NOMO-1 treated with dmso at 0.1 percent for 144 hours (cell line): ENCODE data around the gene IGSF11.
"Not testable (repeated sequence)": the region's sequence is repeated elsewhere in the genome, so short reads cannot be mapped to it uniquely, and the experiment has no call there.

Source experiments
- DNase-seq: peaks from one replicate; lab custom pipeline; 2025; ENCODE audit not compliant: unreplicated experiment; lab: John Stamatoyannopoulos, UW

Gene IGSF11, protein sequence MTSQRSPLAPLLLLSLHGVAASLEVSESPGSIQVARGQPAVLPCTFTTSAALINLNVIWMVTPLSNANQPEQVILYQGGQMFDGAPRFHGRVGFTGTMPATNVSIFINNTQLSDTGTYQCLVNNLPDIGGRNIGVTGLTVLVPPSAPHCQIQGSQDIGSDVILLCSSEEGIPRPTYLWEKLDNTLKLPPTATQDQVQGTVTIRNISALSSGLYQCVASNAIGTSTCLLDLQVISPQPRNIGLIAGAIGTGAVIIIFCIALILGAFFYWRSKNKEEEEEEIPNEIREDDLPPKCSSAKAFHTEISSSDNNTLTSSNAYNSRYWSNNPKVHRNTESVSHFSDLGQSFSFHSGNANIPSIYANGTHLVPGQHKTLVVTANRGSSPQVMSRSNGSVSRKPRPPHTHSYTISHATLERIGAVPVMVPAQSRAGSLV

DNA sequence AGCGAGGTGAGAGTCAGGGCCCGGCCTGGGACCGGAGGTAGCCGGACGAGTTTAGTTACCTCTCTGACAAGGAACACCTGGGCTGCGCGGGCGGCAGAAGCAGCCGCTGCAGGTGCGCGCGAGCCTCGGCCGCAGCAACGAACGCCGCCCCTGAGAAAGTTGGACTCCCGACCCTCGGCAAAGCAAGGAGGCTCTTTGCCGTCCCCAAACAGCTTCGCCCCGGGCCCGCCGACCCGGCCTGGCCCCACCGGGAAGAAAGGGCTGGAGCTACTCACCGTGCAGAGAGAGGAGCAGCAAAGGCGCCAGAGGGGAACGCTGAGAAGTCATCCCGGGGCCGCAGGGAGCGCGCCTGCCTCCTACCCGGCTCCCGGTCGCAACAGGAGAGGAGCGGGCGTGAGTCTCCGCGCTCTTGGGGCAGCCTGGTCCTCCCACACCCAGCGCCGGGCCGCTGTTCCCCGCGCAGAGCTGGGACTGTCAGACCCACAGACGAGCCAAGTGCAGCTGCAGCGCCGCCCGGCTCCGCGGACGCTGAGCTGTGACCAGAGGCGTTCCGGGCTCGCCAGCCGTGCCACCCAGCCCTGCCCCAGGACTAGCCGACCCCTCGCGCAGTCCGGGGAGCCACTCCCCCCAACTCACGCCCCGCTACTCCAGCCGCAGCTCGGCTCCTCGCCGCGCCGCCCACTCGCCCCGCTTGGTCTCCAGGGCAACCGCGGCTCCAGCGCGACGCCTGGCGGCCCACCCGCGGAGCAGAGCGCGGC is at the start of gene IGSF11:
Gene IGSF11, minus strand, starts transcription at position 591 of the 758 bp plus-strand sequence. Its CDS starts 264 bp downstream, at position 327.
- no peak for DNase-seq

DNA sequence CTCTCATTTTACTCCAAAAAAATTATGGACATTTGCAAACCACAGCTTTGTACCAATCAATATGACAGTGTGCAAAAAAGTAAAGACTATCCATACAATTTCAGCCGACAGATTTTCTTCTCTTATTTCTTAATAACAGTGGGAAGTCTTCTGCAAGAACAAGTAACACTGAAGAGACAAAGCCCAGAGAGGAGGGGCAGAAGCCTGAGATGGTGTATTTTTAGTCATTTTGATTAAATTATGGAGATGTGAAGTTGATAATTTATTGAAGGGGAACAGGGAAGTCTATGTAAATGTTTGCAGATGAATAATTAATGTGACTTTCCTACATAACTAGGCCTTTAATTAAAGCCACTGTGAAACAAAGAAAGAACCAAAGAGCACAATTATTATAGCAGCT is 45.7 kb upstream of the IGSF11 start:
- no peak for DNase-seq

DNA sequence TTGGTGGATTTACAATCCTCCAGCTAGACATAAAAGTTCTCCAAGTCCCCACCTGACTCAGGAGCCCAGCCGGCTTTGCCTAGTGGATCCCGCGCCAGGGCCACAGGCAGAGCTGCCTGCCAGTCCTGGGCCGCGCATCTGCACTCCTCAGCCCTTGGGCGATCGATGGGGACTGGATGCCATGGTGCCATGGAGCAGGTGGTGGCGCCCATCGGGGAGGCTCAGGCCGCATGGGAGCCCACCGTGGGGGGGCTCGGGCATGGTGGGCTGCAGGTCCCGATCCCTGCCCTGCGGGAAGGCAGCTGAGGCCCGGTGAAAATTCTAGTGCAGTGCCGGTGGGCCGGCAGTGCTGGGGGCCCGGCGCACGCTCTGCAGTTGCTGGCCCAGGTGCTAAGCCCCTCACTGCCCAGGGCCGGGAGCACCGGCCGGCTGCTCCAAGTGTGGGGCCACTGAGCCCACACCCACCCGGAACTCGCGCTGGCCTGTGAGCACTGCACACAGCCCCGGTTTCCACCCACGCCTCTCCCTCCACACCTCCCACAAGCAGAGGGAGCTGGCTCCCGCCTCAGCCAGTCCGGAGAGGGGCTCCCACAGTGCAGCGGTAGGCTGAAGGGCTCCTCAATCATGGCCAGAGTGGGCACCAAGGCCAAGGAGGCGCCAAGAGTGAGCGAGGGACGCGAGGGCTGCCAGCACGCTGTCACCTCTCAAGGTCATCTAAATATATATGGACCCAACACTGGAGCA is 38.8 kb upstream of the IGSF11 start:
- no peak for DNase-seq

DNA sequence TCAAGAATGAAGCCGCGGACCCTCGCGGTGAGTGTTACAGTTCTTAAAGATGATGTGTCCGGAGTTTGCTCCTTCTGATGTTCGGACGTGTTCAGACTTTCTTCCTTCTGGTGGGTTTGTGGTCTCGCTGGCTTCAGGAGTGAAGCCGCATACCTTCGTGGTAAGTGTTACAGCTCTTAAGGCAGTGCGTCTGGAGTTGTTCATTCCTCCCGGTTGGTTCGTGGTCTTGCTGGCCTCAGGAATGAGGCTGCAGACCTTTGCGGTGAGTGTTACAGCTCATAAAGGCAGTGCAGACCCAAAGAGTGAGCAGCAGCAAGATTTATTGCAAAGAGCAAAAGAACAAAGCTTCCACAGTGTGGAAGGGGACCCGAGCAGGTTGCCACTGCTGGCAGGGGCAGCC is 37.8 kb upstream of the IGSF11 start:
- not testable (repeated sequence) for DNase-seq

DNA sequence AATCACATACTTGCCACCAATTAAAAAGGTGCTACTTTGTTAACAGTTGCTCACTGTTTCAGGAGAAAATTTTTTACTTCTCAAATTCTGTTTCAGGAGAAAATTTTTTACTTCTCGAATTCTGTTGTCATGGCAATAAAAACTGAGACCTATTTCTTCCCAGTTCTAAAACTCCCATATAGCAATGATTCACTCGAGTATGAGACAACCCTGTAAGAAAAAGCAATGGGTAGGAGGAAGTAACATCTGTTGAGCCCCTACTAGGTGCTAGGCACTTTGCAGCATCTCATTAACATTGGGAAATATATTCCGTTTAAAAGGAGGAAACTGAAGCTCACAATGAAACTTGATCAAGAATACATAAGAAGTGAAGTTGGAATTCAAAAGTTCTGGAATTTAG is 35.1 kb upstream of the IGSF11 start:
- DNase-seq = no peak

DNA sequence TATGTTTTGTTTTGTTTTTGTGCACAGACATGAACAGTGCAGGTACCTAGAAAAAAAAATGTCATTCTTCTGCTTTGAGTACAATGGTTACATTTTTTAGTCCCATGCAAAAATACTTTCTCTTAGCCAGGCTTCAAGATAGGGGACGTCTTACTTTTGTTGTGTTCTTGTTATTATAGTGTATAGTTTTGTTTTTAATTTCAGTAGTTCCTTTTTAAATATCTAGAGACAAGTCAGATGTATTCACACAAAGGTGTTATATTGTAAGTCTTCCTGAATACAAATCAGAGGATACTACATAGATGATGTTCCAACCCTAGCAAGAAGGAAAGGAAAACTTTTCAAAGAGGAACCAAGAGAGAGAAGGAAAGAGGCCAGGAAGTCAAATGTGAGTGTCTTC is 28.8 kb upstream of the IGSF11 start:
- DNase-seq = no peak

DNA sequence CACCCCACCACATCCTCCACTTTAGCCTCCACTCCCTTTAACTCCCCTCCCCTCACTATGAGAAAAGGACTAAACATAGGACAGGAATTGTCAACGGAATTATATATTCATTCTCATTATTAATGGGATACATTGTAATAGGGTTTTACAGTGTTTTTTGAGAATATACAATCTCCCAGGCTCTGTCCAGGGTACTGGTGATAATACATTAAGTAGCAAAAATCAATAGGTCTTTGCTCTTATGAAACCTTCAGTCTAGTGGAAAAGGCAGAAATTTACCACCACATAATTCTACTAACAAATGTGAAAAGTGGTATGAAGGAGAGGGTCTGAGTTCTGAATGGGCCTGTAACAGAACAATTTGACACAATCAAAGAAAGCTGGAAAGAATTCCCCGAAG is 28.2 kb upstream of the IGSF11 start:
- DNase-seq = no peak

DNA sequence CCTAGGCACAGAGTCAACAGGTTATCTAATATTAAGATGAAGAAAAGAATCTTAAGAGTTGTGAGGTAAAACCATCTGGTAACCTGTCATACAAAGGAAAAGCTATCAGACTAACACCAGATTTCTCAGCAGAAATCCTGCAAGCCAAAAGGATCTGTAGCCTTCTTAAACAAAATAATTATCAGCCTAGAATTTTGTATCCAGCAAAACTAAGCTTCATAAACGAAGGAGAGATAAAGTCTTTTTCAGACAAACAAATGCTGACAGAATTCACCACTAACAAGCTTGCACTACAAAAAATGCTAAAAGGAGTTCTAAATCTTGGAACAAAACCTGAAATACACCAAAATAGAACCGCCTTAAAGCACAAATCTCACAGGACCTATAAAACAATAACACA is 9.9 kb upstream of the IGSF11 start:
- DNase-seq = no peak

DNA sequence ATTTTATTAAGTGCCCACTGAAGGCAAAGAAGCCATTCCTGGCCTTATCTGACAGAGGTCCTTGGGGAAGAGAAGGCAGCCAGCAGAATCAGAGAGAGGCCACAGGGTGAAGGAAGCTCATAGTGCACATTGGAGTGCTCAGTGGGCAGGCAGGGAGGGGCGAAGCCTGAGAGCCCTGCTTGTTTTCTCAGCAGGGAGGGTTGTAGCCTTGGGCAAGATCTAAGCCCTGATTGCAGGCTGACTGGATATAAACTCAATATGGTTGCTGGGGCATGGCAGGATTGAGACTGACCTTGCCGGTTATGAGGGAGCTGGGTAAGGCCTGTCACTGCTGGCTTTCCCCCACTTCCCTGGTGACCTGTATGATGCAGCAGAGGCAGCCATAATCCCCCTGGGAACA is 7.5 kb upstream of the IGSF11 start:
- no peak for DNase-seq

DNA sequence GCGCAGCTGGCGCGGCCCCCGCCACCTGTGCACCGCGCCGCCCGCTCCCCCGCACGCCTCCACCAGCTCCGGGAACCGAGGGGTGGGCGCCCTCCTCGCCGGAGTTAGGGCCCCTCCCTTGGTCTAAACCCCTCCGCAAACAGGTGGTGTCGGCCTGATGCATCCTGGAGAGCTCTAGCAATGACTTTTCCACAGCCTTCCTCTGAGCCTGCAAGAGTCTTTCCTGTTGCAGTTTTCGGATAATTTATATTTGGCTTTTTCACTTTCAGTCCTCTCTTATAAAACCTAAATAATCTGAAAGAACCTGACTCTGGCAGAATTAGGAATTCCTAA is 334 bp upstream of the IGSF11 start:
- no peak for DNase-seq

DNA sequence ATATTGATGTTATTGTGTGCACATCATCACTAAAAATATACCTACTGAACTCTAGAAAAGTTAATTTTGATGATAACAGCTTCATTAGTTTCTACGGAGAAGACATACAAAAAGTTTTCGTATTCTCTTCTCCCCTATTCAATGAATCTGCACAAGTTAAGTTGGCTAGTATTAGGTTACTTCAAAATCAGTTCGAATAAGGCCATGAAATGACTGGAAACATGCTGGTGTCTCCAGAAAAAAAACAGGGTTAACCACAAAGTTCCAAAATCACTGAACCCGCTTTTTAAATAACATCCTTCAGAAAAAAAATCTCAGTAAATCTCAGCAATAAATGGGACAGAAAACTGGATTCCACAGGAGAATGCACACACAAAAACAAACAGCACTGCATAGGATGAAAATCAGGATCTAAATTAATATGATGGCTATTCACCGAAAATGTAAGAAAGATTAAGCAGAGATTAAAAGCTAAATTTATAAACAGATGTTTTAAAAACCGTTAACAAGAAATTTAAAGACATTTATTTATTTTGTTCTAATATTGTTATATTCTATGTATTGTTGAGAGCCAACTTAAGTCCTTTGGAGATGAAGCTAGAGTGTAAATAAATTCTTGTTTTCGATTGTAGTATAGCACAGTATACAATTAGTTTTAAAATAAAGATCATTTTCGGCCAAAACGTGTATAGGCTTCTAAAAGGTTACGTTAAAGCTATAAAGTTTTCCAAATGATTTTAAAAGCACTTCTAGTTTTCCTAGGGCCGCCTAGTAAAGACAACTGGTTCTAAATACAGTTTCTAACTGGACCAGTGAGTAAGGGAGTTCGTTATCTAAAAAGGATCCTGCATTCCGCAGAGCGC is 1.0 kb downstream of the IGSF11 start:
- no peak for DNase-seq

DNA sequence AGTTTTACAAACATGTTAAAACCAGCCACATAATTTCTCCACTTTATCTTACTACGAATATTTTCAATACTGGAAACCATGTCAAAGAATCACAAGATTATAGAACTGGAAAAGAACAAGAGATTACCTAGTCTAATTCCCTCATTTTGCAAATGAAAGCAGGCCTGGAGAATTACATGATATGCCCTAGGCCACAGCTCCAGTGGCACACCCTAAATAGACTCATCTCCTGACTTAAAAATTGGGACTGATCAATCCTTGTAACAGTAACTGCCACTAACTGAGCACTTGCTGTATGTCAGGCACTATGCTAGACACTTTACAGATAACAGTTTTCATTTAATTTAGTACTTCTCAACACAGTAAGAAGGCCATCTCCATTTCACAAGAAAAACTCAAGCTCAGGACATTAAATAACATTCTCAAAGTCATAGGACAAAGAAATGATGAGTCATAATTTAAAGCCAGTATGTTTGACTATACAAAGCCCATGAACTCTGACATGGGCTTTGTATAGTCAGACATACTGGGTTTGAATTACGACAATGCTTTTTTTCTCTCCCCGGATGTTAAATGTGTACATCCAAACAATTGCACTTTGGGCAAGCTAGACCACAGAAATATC is 9.4 kb downstream of the IGSF11 start:
- no peak for DNase-seq

DNA sequence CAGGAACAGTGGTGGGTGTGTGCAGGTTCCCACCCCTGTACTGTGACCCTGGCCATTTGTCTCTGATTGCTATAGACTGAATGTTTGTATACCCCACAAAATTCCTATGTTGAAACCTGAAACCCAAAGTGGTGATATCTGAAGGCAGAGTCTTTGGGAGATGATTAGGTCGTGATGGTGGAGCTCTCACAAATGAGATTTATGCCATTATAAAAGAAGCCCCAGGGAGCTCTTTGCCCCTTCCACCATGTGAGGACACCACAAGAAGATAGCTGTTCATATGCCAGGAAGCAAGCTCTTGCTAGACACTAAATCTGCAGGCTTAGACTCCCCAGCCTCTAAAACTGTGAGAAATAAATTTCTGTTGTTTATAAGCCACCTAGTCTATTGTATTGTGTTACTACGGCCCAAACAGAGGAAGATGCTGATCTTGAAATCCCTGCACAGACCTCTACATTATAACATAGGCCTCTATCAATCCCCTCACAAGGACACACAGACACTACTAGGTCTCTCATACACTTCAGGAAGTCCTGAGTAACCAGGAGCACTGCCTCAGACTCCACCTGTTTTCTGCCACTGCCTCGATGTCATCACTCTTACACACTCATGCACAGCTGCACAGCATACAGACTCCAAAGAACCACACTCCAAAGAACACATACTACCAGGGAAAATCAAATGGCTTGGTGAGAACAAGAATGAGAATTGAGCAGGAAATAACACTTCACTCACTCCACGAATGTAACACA is 14.7 kb downstream of the IGSF11 start:
- DNase-seq = no peak

DNA sequence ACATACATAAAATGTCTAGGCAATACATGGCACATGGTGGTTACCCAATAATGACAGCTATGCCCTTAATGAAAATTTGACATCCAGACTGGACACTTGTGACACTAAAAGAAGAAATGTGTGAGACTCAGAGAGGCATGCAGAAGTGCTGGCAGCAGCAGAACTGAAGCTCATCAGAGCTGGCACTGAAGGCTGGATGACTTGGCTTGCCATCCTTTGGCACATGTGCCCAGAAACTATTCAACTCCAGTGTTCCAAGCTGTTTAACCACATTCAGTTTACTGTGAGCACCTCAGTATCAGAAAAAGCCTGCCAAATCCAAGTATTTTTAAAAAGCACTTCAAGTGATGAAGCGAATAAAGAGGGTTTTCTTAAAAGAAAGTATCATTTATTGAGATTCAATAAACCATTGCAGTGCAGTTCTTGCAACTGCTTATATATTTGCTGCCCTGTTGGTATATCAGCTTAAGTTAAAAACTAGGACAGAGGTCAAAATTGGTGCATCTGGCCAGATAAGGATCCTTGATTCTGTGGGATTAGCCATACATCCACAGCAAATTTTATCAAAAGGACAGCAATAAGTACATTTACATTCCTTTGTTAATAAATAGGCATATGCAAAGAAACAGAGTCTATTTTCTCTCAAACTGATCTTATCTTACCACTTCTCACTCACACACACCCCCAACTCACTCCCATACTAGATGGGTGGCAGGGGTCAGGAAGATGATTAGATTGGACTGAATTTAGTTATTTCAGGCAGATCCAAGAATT is 15.8 kb downstream of the IGSF11 start:
- no peak for DNase-seq

DNA sequence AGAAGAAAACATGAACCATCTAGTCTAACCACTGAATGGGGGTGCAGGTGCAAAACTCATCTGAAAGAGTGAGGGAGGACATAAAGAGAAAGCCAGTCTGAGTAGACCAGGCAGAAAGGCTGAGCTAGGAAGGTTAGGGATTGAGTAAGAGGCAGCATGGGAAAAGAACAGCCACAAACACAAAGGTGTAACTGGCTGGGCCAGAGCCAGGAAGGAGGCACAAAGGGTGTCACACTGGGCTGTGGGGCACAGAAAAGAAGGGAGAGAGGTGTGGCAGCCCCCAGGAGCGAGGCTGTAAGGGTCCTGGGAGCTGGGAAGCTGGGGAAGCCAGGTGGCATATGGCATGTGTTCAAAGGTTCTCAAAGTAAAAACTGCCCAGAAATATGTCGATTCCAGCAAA is 18.7 kb downstream of the IGSF11 start:
- no peak for DNase-seq

DNA sequence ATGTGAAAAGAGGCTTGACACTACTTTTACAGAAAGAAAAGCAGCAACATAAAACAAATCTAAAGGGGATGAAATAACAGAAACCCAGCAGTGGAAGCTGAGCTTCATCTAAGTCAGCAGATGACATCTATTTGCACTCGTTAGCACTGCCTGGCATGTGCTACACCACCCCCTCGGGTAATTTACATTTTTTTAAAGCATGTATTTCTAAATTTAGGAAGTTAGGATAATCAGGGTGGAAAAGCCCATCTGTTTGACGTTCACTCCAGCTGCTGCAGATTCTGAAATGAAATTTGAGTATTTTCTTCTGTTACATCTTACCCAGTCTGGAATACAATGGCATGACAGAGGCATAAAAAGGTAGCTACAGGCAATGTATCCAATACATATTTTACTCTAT is 20.7 kb downstream of the IGSF11 start:
- no peak for DNase-seq

DNA sequence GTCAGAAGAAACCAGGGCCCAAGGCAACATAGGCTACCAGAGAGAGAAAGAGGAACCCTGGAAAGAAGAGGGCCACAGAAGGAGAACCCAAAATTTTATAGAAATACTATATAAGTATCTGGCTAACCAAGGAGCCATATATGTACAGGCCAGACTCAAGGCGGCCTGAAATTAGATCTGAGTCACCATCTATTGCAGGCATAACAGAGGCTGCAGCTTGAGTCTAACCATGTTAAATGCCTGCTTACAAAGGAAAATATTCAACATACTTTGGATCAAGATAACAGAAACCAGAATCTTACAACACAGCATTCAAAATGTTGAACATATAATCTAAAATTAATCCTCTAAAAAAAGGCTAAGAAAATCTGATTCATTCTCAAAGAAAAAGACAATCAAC is 23.1 kb downstream of the IGSF11 start:
- DNase-seq = no peak

DNA sequence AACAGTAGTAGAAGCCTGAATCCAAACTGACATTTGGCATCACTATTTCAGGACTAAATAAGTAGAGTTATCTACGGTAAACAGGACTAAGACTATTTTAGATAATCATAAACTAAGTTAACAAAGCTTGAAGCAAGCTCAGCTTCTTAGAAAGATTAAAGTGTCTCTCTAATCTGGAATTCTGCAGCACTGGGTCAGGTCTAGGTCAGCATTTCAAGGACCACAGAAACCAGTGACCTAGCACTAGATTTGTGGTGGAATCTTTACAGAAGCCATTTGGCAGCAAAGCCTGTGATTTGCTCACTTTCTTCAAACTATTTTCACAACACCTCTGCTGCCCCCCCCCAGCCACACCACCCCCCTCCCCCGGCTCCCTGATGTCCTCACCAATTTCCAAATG is 37.5 kb downstream of the IGSF11 start:
- no peak for DNase-seq

DNA sequence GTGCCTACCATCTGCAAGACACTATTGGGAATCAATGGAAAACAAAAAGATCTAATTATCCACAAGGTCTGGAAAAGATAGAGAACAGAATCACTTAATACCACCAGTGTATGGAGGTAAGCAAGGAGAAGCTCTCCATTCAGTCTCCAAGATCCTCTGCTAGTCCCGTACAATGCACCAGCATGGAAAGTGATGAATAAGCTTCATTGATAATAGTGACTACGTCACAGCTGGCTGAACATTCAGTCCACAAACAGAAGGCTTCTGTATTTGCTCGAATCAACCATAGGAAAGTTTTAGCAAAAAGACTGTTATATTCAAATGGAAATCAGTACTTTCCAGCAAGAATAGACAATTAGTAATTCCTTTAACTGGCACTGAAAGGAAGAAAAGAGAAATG is 42.9 kb downstream of the IGSF11 start:
- DNase-seq = no peak
